G401.6 (cell line): ENCODE measurements around the gene IFT43.

Source experiments
- FAIRE-seq: peaks from 2 replicates; lab custom pipeline; 2012; peaks lifted over from hg19 to GRCh38; lab: Jason Lieb, UNC

IFT43 gene

GRCh38 chr14:76081642-76082041, 96.1 kb downstream of the IFT43 start:
- FAIRE-seq: no peak

- no peak for FAIRE-seq
These were observed 98.5 kb downstream of the IFT43 start for GRCh38 chr14:76083796-76084765.

GRCh38 chr14:76085358-76085757, 99.8 kb downstream of the IFT43 start:
- no peak for FAIRE-seq

GRCh38 chr14:76086636-76087035, 101.1 kb downstream of the IFT43 start:
- no peak for FAIRE-seq

- no peak for FAIRE-seq
These were observed 102.8 kb downstream of the IFT43 start for GRCh38 chr14:76088326-76088725.

- FAIRE-seq: no peak
These were observed 103.4 kb downstream of the IFT43 start for GRCh38 chr14:76088771-76089571.

- no peak for FAIRE-seq
These were observed 104.0 kb downstream of the IFT43 start for GRCh38 chr14:76089575-76089974.

- FAIRE-seq: no peak
These were observed 105.2 kb downstream of the IFT43 start for GRCh38 chr14:76090616-76091391.

GRCh38 chr14:76093077-76093476, 107.5 kb downstream of the IFT43 start:
- FAIRE-seq: no peak

- FAIRE-seq: no peak
These were observed 110.7 kb downstream of the IFT43 start for GRCh38 chr14:76096257-76096656.

- no peak for FAIRE-seq
These were observed 112.0 kb downstream of the IFT43 start for GRCh38 chr14:76097547-76097946.

GRCh38 chr14:76098047-76098446, 112.5 kb downstream of the IFT43 start:
- no peak for FAIRE-seq

GRCh38 chr14:76098916-76099675, 113.5 kb downstream of the IFT43 start:
- no peak for FAIRE-seq

GRCh38 chr14:76100236-76100635, 114.7 kb downstream of the IFT43 start:
- FAIRE-seq: no peak

GRCh38 chr14:76101391-76102379, 116.1 kb downstream of the IFT43 start:
- no peak for FAIRE-seq

GRCh38 chr14:76104802-76105355, 119.3 kb downstream of the IFT43 start:
- no peak for FAIRE-seq

- FAIRE-seq: no peak
These were observed 120.6 kb downstream of the IFT43 start for GRCh38 chr14:76106188-76106587.

GRCh38 chr14:76109087-76109880, 123.7 kb downstream of the IFT43 start:
- FAIRE-seq: no peak
